Activated CD4-positive, alpha-beta T cell treated with anti-CD3 and anti-CD28 coated beads, Interleukin-2, Interleukin-4, amounts not matched to agents 100 ng/mL and 50 ng/mL, durations not matched to agents 16 hours and 8 hours (primary cell): Measurements from ENCODE around the gene RBM20.
"Not testable (repeated sequence)": the region's sequence is repeated elsewhere in the genome, so short reads cannot be mapped to it uniquely, and the experiment has no call there.

ENCODE experiments used
- DNase-seq: peaks from one replicate; pipeline ENCODE4 v3.0.0-alpha.2; 2020; ENCODE audit warnings: low spot score

RBM20 gene

GRCh38 chr10:110764793-110765512 is 120.8 kb downstream of the RBM20 start:
- DNase-seq: no peak

- DNase-seq: no peak
Measured at GRCh38 chr10:110765513-110766319, 121.6 kb downstream of the RBM20 start.

- not testable (repeated sequence) for DNase-seq
Measured at GRCh38 chr10:110767601-110768000, 123.5 kb downstream of the RBM20 start.

- no peak for DNase-seq
Measured at GRCh38 chr10:110770243-110770642, 126.1 kb downstream of the RBM20 start.

GRCh38 chr10:110771486-110771885 is 127.3 kb downstream of the RBM20 start:
- no peak for DNase-seq

GRCh38 chr10:110771991-110772390 is 127.9 kb downstream of the RBM20 start:
- DNase-seq: no peak

GRCh38 chr10:110772454-110773025 is 128.4 kb downstream of the RBM20 start:
- DNase-seq: no peak

- DNase-seq: no peak
Measured at GRCh38 chr10:110773693-110774068, 129.5 kb downstream of the RBM20 start.

- peak; percentile 97 for DNase-seq
Measured at GRCh38 chr10:110774069-110775019, 130.2 kb downstream of the RBM20 start.

- no peak for DNase-seq
Measured at GRCh38 chr10:110775020-110775375, 130.9 kb downstream of the RBM20 start.

GRCh38 chr10:110775406-110775805 is 131.3 kb downstream of the RBM20 start:
- DNase-seq: no peak

- DNase-seq: no peak
Measured at GRCh38 chr10:110777017-110777416, 132.9 kb downstream of the RBM20 start.

- no peak for DNase-seq
Measured at GRCh38 chr10:110777661-110778060, 133.5 kb downstream of the RBM20 start.

GRCh38 chr10:110778211-110778610 is 134.1 kb downstream of the RBM20 start:
- no peak for DNase-seq

- no peak for DNase-seq
Measured at GRCh38 chr10:110779489-110779888, 135.4 kb downstream of the RBM20 start.

GRCh38 chr10:110780704-110781103 is 136.6 kb downstream of the RBM20 start:
- DNase-seq: no peak

GRCh38 chr10:110781139-110781538 is 137.0 kb downstream of the RBM20 start:
- no peak for DNase-seq

GRCh38 chr10:110782616-110783015 is 138.5 kb downstream of the RBM20 start:
- no peak for DNase-seq

GRCh38 chr10:110783509-110784107 is 139.5 kb downstream of the RBM20 start:
- peak; percentile 48 for DNase-seq

- DNase-seq: no peak
Measured at GRCh38 chr10:110784198-110784597, 140.1 kb downstream of the RBM20 start.

GRCh38 chr10:110786172-110786571 is 142.0 kb downstream of the RBM20 start:
- DNase-seq: no peak
